OCI-LY7 (cell line): ENCODE data around the gene PODN.

Source experiments
- EZH2phosphoT487 ChIP-seq: fragments of 200-600 bp; sonication (generic); IDR thresholded peaks from 2 replicates; pipeline ENCODE4 v1.6.1; 2018; ENCODE audit warnings: low read depth, borderline replicate concordance, mild to moderate bottlenecking, mixed run types, antibody characterized with exemption, low read length, moderate library complexity, mixed read lengths
- TF ChIP-seq, protein P1 (sequence below): fragments of 200-600 bp; sonication (generic); conservative IDR thresholded peaks from 2 replicates; pipeline ENCODE4 v1.5.1; 2014; ENCODE audit warnings: mild to moderate bottlenecking, antibody characterized with exemption, low read length, moderate library complexity, mixed read lengths

GRCh38 chr1:53067886-53068285 lies 5.9 kb downstream of the PODN start:
- TF ChIP-seq, protein P1, sequence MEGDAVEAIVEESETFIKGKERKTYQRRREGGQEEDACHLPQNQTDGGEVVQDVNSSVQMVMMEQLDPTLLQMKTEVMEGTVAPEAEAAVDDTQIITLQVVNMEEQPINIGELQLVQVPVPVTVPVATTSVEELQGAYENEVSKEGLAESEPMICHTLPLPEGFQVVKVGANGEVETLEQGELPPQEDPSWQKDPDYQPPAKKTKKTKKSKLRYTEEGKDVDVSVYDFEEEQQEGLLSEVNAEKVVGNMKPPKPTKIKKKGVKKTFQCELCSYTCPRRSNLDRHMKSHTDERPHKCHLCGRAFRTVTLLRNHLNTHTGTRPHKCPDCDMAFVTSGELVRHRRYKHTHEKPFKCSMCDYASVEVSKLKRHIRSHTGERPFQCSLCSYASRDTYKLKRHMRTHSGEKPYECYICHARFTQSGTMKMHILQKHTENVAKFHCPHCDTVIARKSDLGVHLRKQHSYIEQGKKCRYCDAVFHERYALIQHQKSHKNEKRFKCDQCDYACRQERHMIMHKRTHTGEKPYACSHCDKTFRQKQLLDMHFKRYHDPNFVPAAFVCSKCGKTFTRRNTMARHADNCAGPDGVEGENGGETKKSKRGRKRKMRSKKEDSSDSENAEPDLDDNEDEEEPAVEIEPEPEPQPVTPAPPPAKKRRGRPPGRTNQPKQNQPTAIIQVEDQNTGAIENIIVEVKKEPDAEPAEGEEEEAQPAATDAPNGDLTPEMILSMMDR, result no peak
- no peak for TF ChIP-seq EZH2phosphoT487
